ENCODE results near the gene NDUFA11. TPM values are rescaled to one million over a fixed set of nuclear protein-coding genes. Genes with fewer than 3 reads are reported as not detected.

NDUFA11 gene
- total RNA-seq, 4 donors from 2014 or later: 123 to 215 (median 163) TPM

GRCh38 chr19:5925830-5926427 is 22.3 kb upstream of the NDUFA11 start:
- DNase-seq (ENCODE audit: low spot score in 2 of 2): no peak
- intact Hi-C loops (cut with DNase I; ENCODE audit: low total_unique reads): no loop called here
- no peak overlapping the region for H3K4me3 ChIP-seq (ENCODE audit: low read depth, poor library complexity, severe bottlenecking)
- TF ChIP-seq POLR2A (IDR thresholded peaks at IDR 0.05) (no peak), CTCF (IDR thresholded peaks at IDR 0.05) (no peak)
- WGBS, 2 donors: 76 to 78% methylated on average over 18 of the region's 18 CpGs

- WGBS, 2 donors: 92 to 93% methylated on average over 9 to 16 of the region's 16 CpGs
- intact Hi-C loops (cut with DNase I; ENCODE audit: low total_unique reads): no loop called here
- H3K4me3 ChIP-seq (ENCODE audit: low read depth, poor library complexity, severe bottlenecking): no peak overlapping the region
- no peak for DNase-seq (ENCODE audit: low spot score in 2 of 2)
- TF ChIP-seq POLR2A (IDR thresholded peaks at IDR 0.05) (no peak), CTCF (IDR thresholded peaks at IDR 0.05) (no peak)
These were observed 19.8 kb upstream of the NDUFA11 start for GRCh38 chr19:5923356-5923755.

- TF ChIP-seq CTCF (IDR thresholded peaks at IDR 0.05): no peak
- no peak for TF ChIP-seq POLR2A (IDR thresholded peaks at IDR 0.05)
- DNase-seq (ENCODE audit: low spot score in 2 of 2): no peak
- WGBS, 2 donors: 90 to 94% methylated on average over 12 of the region's 12 CpGs
- no peak overlapping the region for H3K4me3 ChIP-seq (ENCODE audit: low read depth, poor library complexity, severe bottlenecking)
- intact Hi-C loops (cut with DNase I; ENCODE audit: low total_unique reads): no loop called here
These were observed 18.6 kb upstream of the NDUFA11 start for GRCh38 chr19:5922161-5922545.

- no peak overlapping the region for H3K4me3 ChIP-seq (ENCODE audit: low read depth, poor library complexity, severe bottlenecking)
- no peak for DNase-seq (ENCODE audit: low spot score in 2 of 2)
- intact Hi-C loops (cut with DNase I; ENCODE audit: low total_unique reads): no loop called here
- 91 to 92% methylated on average over 21 of the region's 21 CpGs for WGBS, 2 donors
- TF ChIP-seq CTCF (IDR thresholded peaks at IDR 0.05): no peak
- TF ChIP-seq POLR2A (IDR thresholded peaks at IDR 0.05): no peak
These were observed 18.0 kb upstream of the NDUFA11 start for GRCh38 chr19:5921516-5922160.

- no peak for TF ChIP-seq CTCF (IDR thresholded peaks at IDR 0.05)
- no peak for TF ChIP-seq POLR2A (IDR thresholded peaks at IDR 0.05)
- DNase-seq (ENCODE audit: low spot score in 2 of 2): no peak
- H3K4me3 ChIP-seq (ENCODE audit: low read depth, poor library complexity, severe bottlenecking): no peak overlapping the region
- intact Hi-C loops (cut with DNase I; ENCODE audit: low total_unique reads): no loop called here
- WGBS, 2 donors: 91 to 93% methylated on average over 20 of the region's 20 CpGs
These were observed 15.0 kb upstream of the NDUFA11 start for GRCh38 chr19:5918463-5919079.

All from lower leg skin (tissue), 4 donors.